ACC112 (cell line): ENCODE measurements around the gene ARID1B.

Experiments used
- H2AFZ ChIP-seq: fragments of 200-600 bp; sonication (generic); one replicate; pipeline ENCODE4 v1.6.0; 2017; ENCODE audit warnings: antibody characterized with exemption, low read length; ENCODE audit not compliant: unreplicated experiment
- H3K27ac ChIP-seq: fragments of 200-600 bp; sonication (generic); 2 replicates; pipeline ENCODE4 v1.5.1; 2014; ENCODE audit warnings: low read depth, mild to moderate bottlenecking, antibody characterized with exemption, low read length, moderate library complexity
- H3K27me3 ChIP-seq: fragments of 200-600 bp; sonication (generic); 2 replicates; pipeline ENCODE4 v1.6.1; 2014; ENCODE audit warnings: mild to moderate bottlenecking, antibody characterized with exemption, low read length, moderate library complexity, mixed read lengths; ENCODE audit not compliant: insufficient read depth
- H3K36me3 ChIP-seq: fragments of 200-600 bp; sonication (generic); 2 replicates; pipeline ENCODE4 v1.6.1; 2016; ENCODE audit warnings: mild to moderate bottlenecking, antibody characterized with exemption, low read length, moderate library complexity, mixed read lengths; ENCODE audit not compliant: insufficient read depth
- H3K4me1 ChIP-seq: fragments of 200-600 bp; sonication (generic); one replicate; pipeline ENCODE4 v1.6.1; 2016; ENCODE audit warnings: low read length, mixed read lengths; ENCODE audit not compliant: insufficient read depth, unreplicated experiment, control insufficient read depth
- H3K4me3 ChIP-seq: fragments of 200-600 bp; sonication (generic); 2 replicates; pipeline ENCODE4 v1.5.1; 2014; ENCODE audit warnings: mild to moderate bottlenecking, low read depth, low read length
- H3K79me2 ChIP-seq: fragments of 200-600 bp; sonication (generic); one replicate; pipeline ENCODE4 v1.6.0; 2016; ENCODE audit warnings: low read length; ENCODE audit not compliant: control insufficient read depth, unreplicated experiment, insufficient read depth

The ARID1B gene

DNA sequence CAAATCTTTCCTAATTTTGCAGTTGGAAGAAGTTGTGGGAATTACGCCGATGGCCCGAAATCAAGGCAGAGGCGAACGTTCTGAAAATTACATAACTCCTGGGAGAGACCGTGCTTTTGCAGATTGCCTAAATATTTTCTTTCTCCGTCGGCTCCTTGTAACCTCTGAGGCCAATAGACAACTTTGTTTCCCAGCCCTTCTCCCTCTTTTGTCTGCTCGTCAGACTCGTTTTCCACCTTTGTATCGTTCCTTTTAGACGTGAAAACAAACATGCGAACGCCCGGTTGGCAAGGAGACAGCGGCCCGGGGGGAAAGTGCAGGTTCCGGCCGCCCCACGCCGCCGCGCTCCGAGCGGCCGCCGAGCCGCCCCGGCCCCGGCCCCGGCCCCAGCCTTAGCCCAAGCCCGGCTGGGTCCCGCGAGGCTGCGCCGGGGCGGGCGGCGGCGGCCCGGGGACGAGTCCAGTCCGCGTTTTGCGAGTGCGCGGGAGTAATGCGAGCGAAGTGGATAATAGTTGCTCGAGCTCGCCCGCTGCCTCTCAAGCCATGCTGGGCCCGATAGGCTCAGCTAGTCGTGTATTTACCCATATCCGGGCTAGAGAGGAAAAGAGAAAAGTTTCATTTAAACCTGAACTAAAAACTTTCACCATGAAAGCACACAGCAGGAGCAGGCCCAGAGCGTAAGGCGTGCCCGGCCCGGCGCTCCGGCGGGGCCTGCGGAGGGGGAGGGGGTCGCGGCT, at the start of gene ARID1B:
TSS of gene ARID1B (plus strand) at position 539 of the 737 bp plus-strand sequence. CDS start 303 bp downstream, outside the sequence.
- peaks cover 52% of the 10 kb centered on the region for H3K79me2 ChIP-seq
- H2AFZ ChIP-seq = peak within 1 kb of the TSS; percentile 95
- peak within 1 kb of the TSS; percentile 90 for H3K4me3 ChIP-seq
- H3K4me1 ChIP-seq = peaks cover 19% of the 10 kb centered on the region
- H3K27me3 ChIP-seq = no peaks in the 10 kb centered on the region
- H3K36me3 ChIP-seq = no peaks in the 10 kb centered on the region
- H3K27ac ChIP-seq = peak within 1 kb of the TSS; percentile 91

DNA sequence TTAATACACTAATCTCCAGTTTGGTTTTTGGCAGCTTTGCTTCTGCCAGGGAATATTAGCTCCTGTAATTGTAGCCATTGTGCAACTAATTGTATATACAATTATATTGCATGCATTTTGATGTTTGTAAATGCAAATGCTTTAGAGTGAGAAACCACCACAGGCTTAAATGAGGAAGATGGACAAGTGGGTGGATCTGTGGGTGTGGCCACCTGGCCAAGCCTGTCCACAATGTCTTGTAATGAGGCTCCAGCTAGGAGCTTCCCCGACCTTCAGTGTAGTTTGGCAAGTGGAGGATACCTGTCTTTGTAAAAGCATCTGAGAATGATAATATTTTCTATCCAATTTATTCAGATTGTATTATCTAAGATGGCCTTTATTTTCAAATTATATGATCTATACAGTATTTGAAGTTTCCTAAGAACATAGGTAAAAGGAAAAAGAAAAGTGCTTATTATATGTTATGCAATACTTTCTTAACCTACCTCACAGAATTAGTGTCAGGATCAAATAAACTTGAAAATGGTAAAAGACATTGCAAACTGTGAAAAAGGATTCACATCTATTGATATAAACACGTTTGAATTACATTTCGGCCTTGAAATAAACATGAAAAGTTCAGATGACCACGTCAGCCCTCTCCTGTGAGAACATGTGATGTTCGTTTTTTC, 49.3 kb upstream of the ARID1B start:
- Histone ChIP-seq H3K4me3 (no peak overlapping the region), H3K27me3 (no peaks in the 10 kb centered on the region), H3K79me2 (no peaks in the 10 kb centered on the region), H3K36me3 (no peaks in the 10 kb centered on the region), H3K27ac (no peak overlapping the region), H2AFZ (no peak overlapping the region), H3K4me1 (peaks cover 24% of the 10 kb centered on the region)

DNA sequence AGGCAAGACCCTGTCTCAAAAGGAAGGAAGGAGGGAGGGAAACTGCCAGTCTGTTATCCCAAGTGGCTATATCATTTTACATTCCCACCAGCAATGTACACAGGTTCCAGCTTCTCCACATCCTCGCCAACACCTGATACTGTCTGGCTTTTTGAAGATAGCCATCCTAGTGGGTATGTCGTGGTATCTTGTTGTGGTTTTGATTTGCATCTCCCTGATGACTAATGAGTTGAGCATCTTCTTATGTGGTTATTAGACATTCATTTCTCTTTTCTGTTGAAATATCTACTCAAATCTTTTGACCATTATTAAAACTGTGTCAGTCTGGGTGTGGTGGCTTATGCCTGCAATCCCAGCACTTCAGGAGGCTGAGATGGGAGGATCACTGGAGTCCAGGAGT, 47.9 kb upstream of the ARID1B start:
- H3K36me3 ChIP-seq = no peaks in the 10 kb centered on the region
- no peaks in the 10 kb centered on the region for H3K27me3 ChIP-seq
- H3K27ac ChIP-seq = no peak overlapping the region
- H3K4me3 ChIP-seq = no peak overlapping the region
- H2AFZ ChIP-seq = no peak overlapping the region
- no peaks in the 10 kb centered on the region for H3K79me2 ChIP-seq
- peaks cover 24% of the 10 kb centered on the region for H3K4me1 ChIP-seq

DNA sequence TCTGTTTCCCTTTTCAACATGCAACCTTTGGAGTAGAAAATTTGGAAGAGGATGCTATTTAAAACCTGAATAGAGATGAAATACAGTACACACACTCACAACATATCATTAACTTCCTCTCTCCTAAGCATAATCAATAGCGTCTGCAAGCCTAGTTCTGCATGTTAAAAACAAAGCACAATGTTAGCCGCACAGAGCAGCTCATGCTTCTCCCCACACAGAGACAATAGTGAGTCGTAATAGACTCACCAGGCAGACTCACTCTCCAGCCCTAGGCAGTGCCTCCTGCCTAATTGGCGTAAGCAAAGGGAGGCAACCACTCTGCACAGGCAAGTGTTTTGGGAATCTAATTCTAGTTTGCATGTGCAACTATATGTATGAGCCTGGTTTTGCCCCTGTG, 45.8 kb upstream of the ARID1B start:
- no peak overlapping the region for H2AFZ ChIP-seq
- H3K79me2 ChIP-seq = no peaks in the 10 kb centered on the region
- H3K4me3 ChIP-seq = no peak overlapping the region
- no peak overlapping the region for H3K27ac ChIP-seq
- H3K27me3 ChIP-seq = no peaks in the 10 kb centered on the region
- H3K4me1 ChIP-seq = peaks cover 24% of the 10 kb centered on the region
- no peaks in the 10 kb centered on the region for H3K36me3 ChIP-seq

DNA sequence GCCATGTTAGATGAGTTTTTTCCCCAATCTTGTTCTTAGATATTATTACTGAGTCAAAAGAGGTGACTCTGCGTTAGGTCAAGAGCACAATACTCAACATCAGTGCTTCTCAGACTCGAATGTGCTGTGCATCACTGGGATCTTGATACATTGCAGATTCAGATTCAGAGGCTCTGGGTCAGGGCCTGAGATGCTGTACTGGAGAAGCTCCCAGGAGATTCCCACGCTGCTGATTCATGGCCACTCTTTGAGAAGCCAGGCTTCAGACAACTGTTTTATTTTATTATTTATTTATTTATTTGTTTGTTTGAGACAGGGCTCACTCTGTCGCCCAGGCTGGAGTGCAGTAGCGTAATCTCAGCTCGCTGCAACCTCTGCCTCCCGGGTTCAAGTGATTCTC, 41.4 kb upstream of the ARID1B start:
- H3K27me3 ChIP-seq = no peaks in the 10 kb centered on the region
- H2AFZ ChIP-seq = no peak overlapping the region
- H3K4me3 ChIP-seq = no peak overlapping the region
- H3K4me1 ChIP-seq = peaks cover 17% of the 10 kb centered on the region
- H3K79me2 ChIP-seq = no peaks in the 10 kb centered on the region
- no peaks in the 10 kb centered on the region for H3K36me3 ChIP-seq
- H3K27ac ChIP-seq = no peak overlapping the region

DNA sequence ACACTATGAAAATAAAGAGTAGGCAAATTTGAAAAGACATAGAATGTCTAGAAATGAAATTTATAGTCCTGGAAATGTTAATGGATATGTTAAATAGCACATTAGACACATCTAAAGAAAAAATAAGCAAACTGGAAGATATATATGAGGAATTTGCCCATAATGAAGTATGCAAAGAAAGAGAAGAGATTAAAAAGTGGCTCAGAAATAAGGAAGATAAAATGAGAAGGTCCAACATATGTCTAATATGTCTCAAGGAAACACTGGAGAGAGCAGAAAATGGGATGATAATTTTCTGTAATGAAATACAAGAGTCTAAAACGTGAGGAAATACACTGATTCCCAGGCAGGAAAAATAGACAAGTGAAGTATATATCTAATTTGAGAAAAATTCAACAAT, 36.6 kb upstream of the ARID1B start:
- Histone ChIP-seq H3K27me3 (no peaks in the 10 kb centered on the region; the same call in 1 of the 2 replicates), H3K4me3 (no peak overlapping the region), H3K79me2 (no peaks in the 10 kb centered on the region), H3K4me1 (no peaks in the 10 kb centered on the region), H2AFZ (no peak overlapping the region), H3K27ac (no peak overlapping the region), H3K36me3 (no peaks in the 10 kb centered on the region)

DNA sequence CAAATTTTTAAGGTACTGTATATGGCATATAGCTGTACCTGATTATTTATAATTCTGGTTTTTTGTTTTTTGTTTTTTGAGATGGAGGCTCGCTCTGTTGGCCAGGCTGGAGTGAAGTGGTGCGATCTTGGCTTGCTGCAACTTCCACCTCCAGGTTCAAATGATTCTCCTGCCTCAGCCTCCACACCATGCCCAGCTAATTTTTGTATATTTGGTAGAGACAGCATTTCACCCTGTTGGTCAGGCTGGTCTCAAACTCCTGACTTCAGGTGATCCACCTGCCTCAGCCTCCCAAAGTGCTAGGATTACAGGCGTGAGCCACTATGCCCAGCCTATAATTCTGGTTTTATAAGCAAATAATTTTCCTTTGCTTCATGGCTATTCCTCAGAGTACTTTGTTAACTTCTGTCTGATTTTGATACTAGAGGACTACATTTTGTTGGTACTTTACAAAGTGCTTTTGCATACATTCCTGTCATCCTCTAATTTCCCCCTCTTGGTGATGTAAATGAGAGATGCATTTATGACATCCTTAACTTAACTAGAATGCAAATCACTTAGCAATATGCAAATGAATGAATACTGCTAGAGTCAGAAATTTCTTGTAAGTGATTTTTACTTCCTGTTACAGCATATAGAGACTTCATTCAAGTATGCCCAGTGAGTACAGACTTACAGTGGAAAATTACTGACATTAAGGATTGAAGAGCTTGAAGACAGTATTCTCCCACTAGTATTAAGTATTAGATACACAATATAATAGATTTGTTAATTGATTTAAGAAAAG, 35.7 kb upstream of the ARID1B start:
- Histone ChIP-seq H3K79me2 (no peaks in the 10 kb centered on the region), H3K36me3 (no peaks in the 10 kb centered on the region), H3K4me3 (no peak overlapping the region), H2AFZ (no peak overlapping the region), H3K27me3 (no peaks in the 10 kb centered on the region; the same call in 1 of the 2 replicates), H3K27ac (no peak overlapping the region), H3K4me1 (no peaks in the 10 kb centered on the region)

DNA sequence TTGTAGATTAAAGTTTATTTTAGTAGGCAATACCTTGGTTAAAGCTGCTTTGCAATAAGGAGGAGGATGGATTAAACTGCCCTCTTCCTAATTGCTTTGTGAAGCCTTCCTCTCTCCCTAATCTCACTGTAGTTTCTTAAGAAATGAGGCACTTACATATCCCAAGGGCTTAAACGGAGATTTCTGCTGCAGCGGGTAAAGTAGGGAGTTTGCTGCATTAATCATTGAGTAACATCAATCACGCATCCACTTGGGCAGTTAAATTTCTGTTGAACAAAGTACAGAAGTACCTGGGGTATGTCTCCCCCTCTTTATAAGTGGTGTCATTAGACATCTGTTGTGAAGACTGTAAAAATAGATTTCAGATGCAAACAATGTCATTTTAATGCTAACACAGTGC, 29.5 kb upstream of the ARID1B start:
- H3K4me3 ChIP-seq = no peak overlapping the region
- H3K4me1 ChIP-seq = no peaks in the 10 kb centered on the region
- H3K36me3 ChIP-seq = no peaks in the 10 kb centered on the region
- no peaks in the 10 kb centered on the region for H3K79me2 ChIP-seq
- no peaks in the 10 kb centered on the region; the same call in 1 of the 2 replicates for H3K27me3 ChIP-seq
- no peak overlapping the region for H2AFZ ChIP-seq
- no peak overlapping the region for H3K27ac ChIP-seq

DNA sequence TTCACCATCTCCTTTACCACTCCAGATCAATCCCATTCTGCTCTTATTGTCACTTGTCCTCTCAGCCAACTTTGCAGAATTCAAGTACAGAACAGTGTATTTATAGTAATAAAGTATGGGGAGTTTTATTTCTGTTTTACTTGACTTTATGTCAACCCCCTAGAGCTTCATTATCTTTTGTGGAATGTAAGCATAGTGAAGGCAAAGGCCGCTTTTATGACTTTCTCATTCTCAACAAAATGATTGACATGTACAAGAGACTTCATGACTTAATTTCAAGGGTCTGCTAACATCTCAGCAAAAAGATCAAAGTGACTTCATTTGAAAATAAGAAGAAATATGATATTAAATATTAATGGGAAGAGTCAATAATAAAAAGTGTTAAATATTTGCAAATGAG, 28.7 kb upstream of the ARID1B start:
- Histone ChIP-seq H3K79me2 (no peaks in the 10 kb centered on the region), H3K36me3 (no peaks in the 10 kb centered on the region), H3K27ac (no peak overlapping the region), H3K4me1 (no peaks in the 10 kb centered on the region), H3K4me3 (no peak overlapping the region), H3K27me3 (no peaks in the 10 kb centered on the region; the same call in 1 of the 2 replicates), H2AFZ (no peak overlapping the region)

DNA sequence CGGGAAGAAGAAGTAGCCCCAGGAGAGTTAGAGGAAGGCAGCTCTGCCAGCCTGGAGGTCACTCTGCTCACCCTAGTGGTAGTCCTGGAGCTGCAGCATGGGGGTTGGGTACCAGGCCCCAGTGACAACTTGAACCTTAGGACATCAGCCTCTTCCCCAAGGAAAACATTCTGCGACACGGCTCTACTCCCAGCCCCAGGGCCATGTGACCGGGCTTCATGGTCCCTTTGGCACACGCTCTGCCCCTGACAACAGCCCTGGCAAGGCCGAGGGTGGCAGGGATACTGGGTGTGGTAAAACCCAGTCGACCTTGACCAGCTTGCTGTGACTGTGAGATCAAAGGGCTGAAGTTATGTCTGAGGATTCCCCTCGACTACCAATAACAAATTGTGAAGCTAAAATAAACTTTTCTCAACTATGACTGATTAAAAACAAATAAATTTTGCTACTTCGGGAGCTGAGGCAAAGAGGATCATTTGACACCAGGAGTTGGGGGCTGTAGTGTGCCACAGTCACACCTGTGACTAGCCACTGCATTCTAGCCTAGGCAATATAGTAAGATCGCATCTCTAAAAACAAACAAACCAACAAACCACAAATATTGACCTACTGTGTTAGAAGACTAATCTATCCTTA, 24.4 kb upstream of the ARID1B start:
- H3K27me3 ChIP-seq = no peaks in the 10 kb centered on the region

More for the DNA sequence above, 24.4 kb upstream of the ARID1B start:
- no peak overlapping the region for H3K4me3 ChIP-seq
- no peaks in the 10 kb centered on the region for H3K79me2 ChIP-seq
- no peak overlapping the region for H3K27ac ChIP-seq
- H3K4me1 ChIP-seq = no peaks in the 10 kb centered on the region
- H3K36me3 ChIP-seq = no peaks in the 10 kb centered on the region
- no peak overlapping the region for H2AFZ ChIP-seq
